ENCODE data around the gene TCN2.
"Not testable (repeated sequence)": the region's sequence is repeated elsewhere in the genome, so short reads cannot be mapped to it uniquely, and the experiment has no call there.

- TF ChIP-seq, protein P1, sequence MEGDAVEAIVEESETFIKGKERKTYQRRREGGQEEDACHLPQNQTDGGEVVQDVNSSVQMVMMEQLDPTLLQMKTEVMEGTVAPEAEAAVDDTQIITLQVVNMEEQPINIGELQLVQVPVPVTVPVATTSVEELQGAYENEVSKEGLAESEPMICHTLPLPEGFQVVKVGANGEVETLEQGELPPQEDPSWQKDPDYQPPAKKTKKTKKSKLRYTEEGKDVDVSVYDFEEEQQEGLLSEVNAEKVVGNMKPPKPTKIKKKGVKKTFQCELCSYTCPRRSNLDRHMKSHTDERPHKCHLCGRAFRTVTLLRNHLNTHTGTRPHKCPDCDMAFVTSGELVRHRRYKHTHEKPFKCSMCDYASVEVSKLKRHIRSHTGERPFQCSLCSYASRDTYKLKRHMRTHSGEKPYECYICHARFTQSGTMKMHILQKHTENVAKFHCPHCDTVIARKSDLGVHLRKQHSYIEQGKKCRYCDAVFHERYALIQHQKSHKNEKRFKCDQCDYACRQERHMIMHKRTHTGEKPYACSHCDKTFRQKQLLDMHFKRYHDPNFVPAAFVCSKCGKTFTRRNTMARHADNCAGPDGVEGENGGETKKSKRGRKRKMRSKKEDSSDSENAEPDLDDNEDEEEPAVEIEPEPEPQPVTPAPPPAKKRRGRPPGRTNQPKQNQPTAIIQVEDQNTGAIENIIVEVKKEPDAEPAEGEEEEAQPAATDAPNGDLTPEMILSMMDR (conservative IDR thresholded peaks at IDR 0.05; ENCODE audit: low read depth, low read length): 0 out of 2 replicates have a peak, but pooled peaks have one; percentile 22
- TF ChIP-seq EZH2 (IDR thresholded peaks at IDR 0.05; ENCODE audit: borderline replicate concordance, low read depth, low read length, poor library complexity, severe bottlenecking): not testable (repeated sequence)
These were observed 46.3 kb upstream of the TCN2 start for GRCh38 chr22:30560643-30561202.

Data from A673 (cell line).